Transverse colon (tissue), 3 donors: ENCODE results near the gene MED15.

Source experiments
- CTCF ChIP-seq, 5 experiments: fragments of 200-600 bp in 3 of 5; fragments of 450-650 bp in 2 of 5; sonication (generic) in 3 of 5; IDR thresholded peaks; 1 replicate in 2 of 5; 2 replicates in 3 of 5; pipeline ENCODE4 v1.5.1; 2016 to 2017; ENCODE audit warnings: antibody characterized with exemption in 5 of 5, inconsistent platforms in 3 of 5, mild to moderate bottlenecking in 2 of 5, moderate library complexity in 1 of 5
- POLR2A ChIP-seq: fragments of 450-650 bp; IDR thresholded peaks from one replicate; pipeline ENCODE4 v1.6.1; 2016; ENCODE audit warnings: antibody characterized with exemption, mild to moderate bottlenecking, moderate library complexity

- no peak for TF ChIP-seq CTCF (IDR thresholded peaks at IDR 0.05)
- no peak for TF ChIP-seq POLR2A
Measured at GRCh38 chr22:20545681-20546521, 38.5 kb downstream of the MED15 start.
